Nucleus accumbens (tissue), 56 donors: ENCODE results near the gene SPON1.
"Not testable (repeated sequence)": the region's sequence is repeated elsewhere in the genome, so short reads cannot be mapped to it uniquely, and the experiment has no call there.

Experiments used
- DNase-seq, 56 donors: peaks; one replicate each; lab custom pipeline; 2025; lab: John Stamatoyannopoulos, UW

The SPON1 gene

GRCh38 chr11:14173679-14174078, 211.2 kb downstream of the SPON1 start:
- not testable (repeated sequence) for DNase-seq

- no peak for DNase-seq
Measured at GRCh38 chr11:14179116-14179820, 216.7 kb downstream of the SPON1 start.

GRCh38 chr11:14181121-14181520, 218.6 kb downstream of the SPON1 start:
- no peak for DNase-seq

GRCh38 chr11:14182833-14183364, 220.4 kb downstream of the SPON1 start:
- no peak for DNase-seq

- no peak for DNase-seq
Measured at GRCh38 chr11:14184028-14184940, 221.8 kb downstream of the SPON1 start.

GRCh38 chr11:14185461-14185860, 222.9 kb downstream of the SPON1 start:
- DNase-seq, result no peak

- no peak for DNase-seq
Measured at GRCh38 chr11:14186046-14186775, 223.7 kb downstream of the SPON1 start.

- peak in 1 of 56 donors; percentile 11 for DNase-seq
Measured at GRCh38 chr11:14189874-14190273, 227.4 kb downstream of the SPON1 start.

- DNase-seq, result peak in 2 of 56 donors; percentile 3 to 15
Measured at GRCh38 chr11:14190992-14191778, 228.7 kb downstream of the SPON1 start.

- DNase-seq, result no peak
Measured at GRCh38 chr11:14193644-14194043, 231.1 kb downstream of the SPON1 start.

GRCh38 chr11:14202251-14203196, 240.0 kb downstream of the SPON1 start:
- DNase-seq, result no peak

- DNase-seq, result no peak
Measured at GRCh38 chr11:14203321-14203720, 240.8 kb downstream of the SPON1 start.

- peak in 2 of 56 donors; percentile 7 to 9 for DNase-seq
Measured at GRCh38 chr11:14212986-14213385, 250.5 kb downstream of the SPON1 start.

- no peak for DNase-seq
Measured at GRCh38 chr11:14218728-14219127, 256.2 kb downstream of the SPON1 start.

GRCh38 chr11:14223636-14224288, 261.2 kb downstream of the SPON1 start:
- DNase-seq, result no peak

GRCh38 chr11:14224395-14224794, 261.9 kb downstream of the SPON1 start:
- DNase-seq, result no peak

- no peak for DNase-seq
Measured at GRCh38 chr11:14225666-14226065, 263.1 kb downstream of the SPON1 start.

GRCh38 chr11:14228356-14228755, 265.8 kb downstream of the SPON1 start:
- DNase-seq, result no peak
